ENCODE data around the gene GPRC5C. TPM values are rescaled to one million over a fixed set of nuclear protein-coding genes. Genes with fewer than 3 reads are reported as not detected.
A peak's percentile ranks its signal among the peaks of the same experiment; 100 is the strongest.

The GPRC5C gene
- total RNA-seq, 3 donors from 2014 or later (not counting 1 experiment from before 2014, with no cell fraction given), result 0.26 to 0.60 (median 0.29) TPM

DNA sequence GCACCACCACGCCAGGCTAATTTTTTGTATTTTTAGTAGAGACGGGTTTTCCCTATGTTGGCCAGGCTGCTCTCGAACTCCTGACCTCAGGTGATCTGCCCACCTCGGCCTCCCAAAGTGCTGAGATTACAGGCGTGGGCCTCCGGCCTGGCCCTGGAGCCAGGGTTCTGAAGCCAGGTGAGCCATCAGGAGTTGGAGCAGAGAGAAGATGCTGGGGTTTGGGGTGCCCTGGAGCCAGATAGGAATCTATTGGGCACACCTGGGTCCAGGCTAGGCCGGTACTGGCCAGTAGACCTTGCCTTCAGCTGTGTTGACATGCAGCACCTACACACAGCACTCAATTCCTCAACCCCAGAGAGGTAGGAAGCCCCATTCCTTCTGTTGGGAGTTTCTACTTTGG, 29.1 kb downstream of the GPRC5C start:
- 95% methylated on average over 6 of the region's 7 CpGs for WGBS (ENCODE audit: insufficient coverage)
- H3K27ac ChIP-seq (ENCODE audit: low read length), result peak overlapping the region; percentile 80
- H3K27me3 ChIP-seq (ENCODE audit: control insufficient read depth, insufficient read depth, low read length), result no peaks in the 10 kb centered on the region
- DNase-seq (no peak), ATAC-seq (no peak)
- H3K9me3 ChIP-seq (ENCODE audit: control insufficient read depth, insufficient read depth, low read length), result no peaks in the 10 kb centered on the region
- Mint-ChIP-seq H3K4me3 (peak overlapping the region; percentile 13), H3K36me3 (no peaks in the 10 kb centered on the region), H3K4me1 (peaks cover 42 to 58% of the 10 kb centered on the region in 2 donors), H3K27me3 (ENCODE audit: low read depth in 2 of 2) (no peaks in the 10 kb centered on the region), H3K27ac (no peak overlapping the region), H3K9me3 (no peaks in the 10 kb centered on the region)
- H3K4me1 ChIP-seq (ENCODE audit: control insufficient read depth, insufficient read depth, low read length), result peaks cover 82% of the 10 kb centered on the region
- TF ChIP-seq, protein P1, sequence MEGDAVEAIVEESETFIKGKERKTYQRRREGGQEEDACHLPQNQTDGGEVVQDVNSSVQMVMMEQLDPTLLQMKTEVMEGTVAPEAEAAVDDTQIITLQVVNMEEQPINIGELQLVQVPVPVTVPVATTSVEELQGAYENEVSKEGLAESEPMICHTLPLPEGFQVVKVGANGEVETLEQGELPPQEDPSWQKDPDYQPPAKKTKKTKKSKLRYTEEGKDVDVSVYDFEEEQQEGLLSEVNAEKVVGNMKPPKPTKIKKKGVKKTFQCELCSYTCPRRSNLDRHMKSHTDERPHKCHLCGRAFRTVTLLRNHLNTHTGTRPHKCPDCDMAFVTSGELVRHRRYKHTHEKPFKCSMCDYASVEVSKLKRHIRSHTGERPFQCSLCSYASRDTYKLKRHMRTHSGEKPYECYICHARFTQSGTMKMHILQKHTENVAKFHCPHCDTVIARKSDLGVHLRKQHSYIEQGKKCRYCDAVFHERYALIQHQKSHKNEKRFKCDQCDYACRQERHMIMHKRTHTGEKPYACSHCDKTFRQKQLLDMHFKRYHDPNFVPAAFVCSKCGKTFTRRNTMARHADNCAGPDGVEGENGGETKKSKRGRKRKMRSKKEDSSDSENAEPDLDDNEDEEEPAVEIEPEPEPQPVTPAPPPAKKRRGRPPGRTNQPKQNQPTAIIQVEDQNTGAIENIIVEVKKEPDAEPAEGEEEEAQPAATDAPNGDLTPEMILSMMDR (IDR thresholded peaks at IDR 0.05), result no peak
- intact Hi-C loops (cut with micrococcal nuclease), result no loop called here
- no peaks in the 10 kb centered on the region for H3K36me3 ChIP-seq (ENCODE audit: control insufficient read depth, insufficient read depth, low read length)
- no peak overlapping the region for H3K4me3 ChIP-seq (ENCODE audit: low read length)

DNA sequence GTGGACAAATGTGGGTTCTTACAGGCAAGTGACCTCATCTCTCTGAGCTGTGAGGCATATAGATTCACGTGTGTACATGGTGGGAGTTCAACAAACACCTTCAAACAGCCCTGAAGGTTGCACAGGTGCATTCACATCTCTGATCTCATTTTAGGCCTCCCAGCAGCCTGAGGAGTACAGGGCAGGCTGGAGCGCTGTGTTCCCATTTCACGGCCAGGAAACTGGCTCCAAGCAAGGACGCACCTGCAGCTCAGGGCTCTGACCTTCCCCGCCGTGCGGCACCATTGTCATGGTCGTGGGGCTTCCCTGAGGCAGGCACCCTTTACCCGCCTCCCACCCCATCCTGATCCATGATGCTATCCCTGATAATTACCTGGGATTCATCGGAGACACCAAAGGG, 29.7 kb downstream of the GPRC5C start:
- Mint-ChIP-seq H3K27ac (no peak overlapping the region), H3K36me3 (no peaks in the 10 kb centered on the region), H3K27me3 (ENCODE audit: low read depth in 2 of 2) (no peaks in the 10 kb centered on the region), H3K9me3 (no peaks in the 10 kb centered on the region), H3K4me3 (peak overlapping the region; percentile 13), H3K4me1 (peaks cover 42 to 55% of the 10 kb centered on the region in 2 donors)
- WGBS (ENCODE audit: insufficient coverage), result 88% methylated on average over 10 of the region's 10 CpGs
- Histone ChIP-seq H3K36me3 (ENCODE audit: control insufficient read depth, insufficient read depth, low read length) (no peaks in the 10 kb centered on the region), H3K9me3 (ENCODE audit: control insufficient read depth, insufficient read depth, low read length) (no peaks in the 10 kb centered on the region), H3K27me3 (ENCODE audit: control insufficient read depth, insufficient read depth, low read length) (no peaks in the 10 kb centered on the region), H3K4me1 (ENCODE audit: control insufficient read depth, insufficient read depth, low read length) (peaks cover 89% of the 10 kb centered on the region), H3K4me3 (ENCODE audit: low read length) (no peak overlapping the region), H3K27ac (ENCODE audit: low read length) (peak overlapping the region; percentile 80)
- TF ChIP-seq, protein P1 (IDR thresholded peaks at IDR 0.05), result no peak
- DNase-seq, result no peak
- intact Hi-C loops (cut with micrococcal nuclease), result no loop called here
- no peak for ATAC-seq

DNA sequence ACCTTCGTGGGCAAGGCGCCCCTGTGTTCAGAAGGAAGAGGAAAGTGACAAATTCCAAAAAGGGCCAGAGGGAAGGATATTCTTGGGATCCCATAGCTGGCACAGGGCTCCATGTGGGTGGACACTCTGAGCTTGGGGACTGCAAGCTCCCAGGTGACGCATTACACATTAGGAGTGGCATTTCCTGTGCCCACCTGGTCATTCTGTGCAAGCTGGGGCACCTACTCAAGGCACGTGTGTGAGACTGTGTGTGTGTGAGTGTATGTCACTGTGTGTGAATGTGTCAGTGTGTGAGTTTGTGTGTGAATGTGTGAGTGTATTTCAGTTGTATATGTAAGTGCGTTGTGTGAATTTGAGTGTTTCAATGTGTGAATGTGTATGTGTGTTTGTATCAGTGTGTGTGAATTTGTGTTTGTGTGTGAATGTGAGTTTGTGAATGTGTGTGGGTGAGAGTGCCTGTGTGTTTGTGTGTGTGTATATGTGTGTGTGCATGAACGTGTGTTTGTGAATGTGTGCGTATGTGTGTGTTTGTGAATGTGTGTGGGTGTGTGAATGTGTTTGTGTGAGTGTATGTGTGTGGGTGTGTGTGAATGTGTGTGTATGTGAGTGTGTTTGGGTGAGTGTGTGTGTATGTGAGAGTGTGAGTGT, 33.0 kb downstream of the GPRC5C start:
- H3K27ac ChIP-seq (ENCODE audit: low read length), result peak overlapping the region; percentile 80
- Mint-ChIP-seq H3K4me3 (no peak overlapping the region), H3K36me3 (no peaks in the 10 kb centered on the region), H3K27me3 (ENCODE audit: low read depth in 2 of 2) (no peaks in the 10 kb centered on the region), H3K4me1 (peaks cover 24 to 42% of the 10 kb centered on the region in 2 donors), H3K9me3 (no peaks in the 10 kb centered on the region), H3K27ac (no peak overlapping the region)
- H3K4me3 ChIP-seq (ENCODE audit: low read length), result no peak overlapping the region
- peaks cover 4% of the 10 kb centered on the region for H3K36me3 ChIP-seq (ENCODE audit: control insufficient read depth, insufficient read depth, low read length)
- DNase-seq (peak in 1 of 2 donors; percentile 38), ATAC-seq (peak in 1 of 3 donors; percentile 4)
- intact Hi-C loops (cut with micrococcal nuclease), result loop anchor here (1.0 kb wide), 1 partner anchor 9 kb away; no protein-coding TSS in a partner anchor
- TF ChIP-seq, protein P1 (IDR thresholded peaks at IDR 0.05), result no peak
- H3K27me3 ChIP-seq (ENCODE audit: control insufficient read depth, insufficient read depth, low read length), result no peaks in the 10 kb centered on the region
- H3K9me3 ChIP-seq (ENCODE audit: control insufficient read depth, insufficient read depth, low read length), result no peaks in the 10 kb centered on the region
- WGBS (ENCODE audit: insufficient coverage), result 46% methylated on average over 7 of the region's 7 CpGs
- H3K4me1 ChIP-seq (ENCODE audit: control insufficient read depth, insufficient read depth, low read length), result peaks cover 71% of the 10 kb centered on the region
